Endothelial cell of umbilical vein (primary cell): ENCODE results near the gene TMEM229B. TPM values are rescaled to one million over a fixed set of nuclear protein-coding genes. Genes with fewer than 3 reads are reported as not detected.

Experiments used
- BruUV-seq: library from RNA; stranded (reverse); fragments of 400-500 nt; replicated peaks from 2 replicates; lab custom pipeline; 2021; lab: Mats Ljungman, UMichigan
- CTCF ChIA-PET: fragments of 300-600, 350-600 bp; sonication (Branson Sonifier 250); formaldehyde crosslinking; loops from one replicate; lab custom pipeline; 2021; ENCODE audit warnings: antibody characterized with exemption, inconsistent platforms; lab: Charles Lee
- POLR2A ChIA-PET: fragments of 300-600, 350-600 bp; sonication (Branson Sonifier 250); formaldehyde crosslinking; loops from one replicate; lab custom pipeline; 2021; ENCODE audit warnings: antibody characterized with exemption, inconsistent platforms; lab: Charles Lee
- DNase-seq: peaks from one replicate; pipeline ENCODE4 v3.0.0-alpha.2; 2011; ENCODE audit warnings: low read depth, low spot score
- FAIRE-seq: peaks from 2 replicates; lab custom pipeline; 2011; peaks lifted over from hg19 to GRCh38; lab: Jason Lieb, UNC
- H2AFZ ChIP-seq: 2 replicates; pipeline ENCODE4 v1.6.0; 2012; ENCODE audit warnings: low read depth, low read length, control low read depth, inconsistent platforms
- H3K27ac ChIP-seq: 2 replicates; pipeline ENCODE4 v1.5.1; 2011; ENCODE audit warnings: low read depth, mild to moderate bottlenecking, control low read depth, low read length, moderate library complexity; ENCODE audit not compliant: insufficient read depth
- H3K27me3 ChIP-seq, 2 experiments: 2 replicates each; pipeline versions ENCODE4 v1.6.0 to v1.6.1; 2011; ENCODE audit warnings: low read length in 2 of 2, mixed read lengths in 1 of 2; ENCODE audit not compliant: control insufficient read depth in 2 of 2, insufficient read depth in 2 of 2
- H3K36me3 ChIP-seq, 2 experiments: 2 replicates in 1 of 2; 3 replicates in 1 of 2; pipeline ENCODE4 v1.5.1; 2011; ENCODE audit warnings: low read length in 2 of 2, mild to moderate bottlenecking in 1 of 2, moderate library complexity in 1 of 2; ENCODE audit not compliant: control insufficient read depth in 2 of 2, insufficient read depth in 2 of 2; ENCODE audit errors: extremely low read depth in 1 of 2
- H3K4me1 ChIP-seq: 3 replicates; pipeline ENCODE4 v1.5.1; 2011; ENCODE audit warnings: mild to moderate bottlenecking, low read length; ENCODE audit not compliant: control insufficient read depth, insufficient read depth; ENCODE audit errors: extremely low read depth
- H3K4me2 ChIP-seq: 2 replicates; pipeline ENCODE4 v1.6.1; 2011; ENCODE audit warnings: low read length, control low read depth, mixed read lengths; ENCODE audit not compliant: insufficient read depth
- H3K4me3 ChIP-seq, 3 experiments: fragments of 200-600 bp in 1 of 3; sonication (generic), shearing (Covaris generic) in 1 of 3; replicated peaks in 1 of 3; 2 replicates each; pipeline ENCODE4 v1.5.1; 2011 to 2016; ENCODE audit warnings: control low read depth in 3 of 3, low read length in 3 of 3, mild to moderate bottlenecking in 2 of 3, inconsistent platforms in 1 of 3, low read depth in 1 of 3, moderate library complexity in 1 of 3; ENCODE audit not compliant: insufficient read depth in 1 of 3
- H3K79me2 ChIP-seq: 2 replicates; pipeline ENCODE4 v1.6.0; 2012; ENCODE audit warnings: low read length, inconsistent platforms; ENCODE audit not compliant: control insufficient read depth, insufficient read depth
- H3K9ac ChIP-seq: replicated peaks from 2 replicates; pipeline ENCODE3; 2011; ENCODE audit warnings: low read length, control low read depth; ENCODE audit not compliant: insufficient read depth; ENCODE audit errors: extremely low read depth
- H3K9me1 ChIP-seq: replicated peaks from 3 replicates; pipeline ENCODE4 v1.6.0; 2011; ENCODE audit warnings: mild to moderate bottlenecking, low read length; ENCODE audit not compliant: control insufficient read depth, insufficient read depth; ENCODE audit errors: extremely low read depth
- H3K9me3 ChIP-seq: replicated peaks from 2 replicates; pipeline ENCODE4 v1.5.1; 2012; ENCODE audit warnings: low read length, inconsistent platforms; ENCODE audit not compliant: control insufficient read depth, insufficient read depth
- H4K20me1 ChIP-seq: replicated peaks from 2 replicates; pipeline ENCODE3; 2011; ENCODE audit warnings: mild to moderate bottlenecking, low read length; ENCODE audit not compliant: control insufficient read depth, insufficient read depth; ENCODE audit errors: extremely low read depth
- CTCF ChIP-seq, 2 donors: IDR thresholded peaks; 1 replicate in 1 of 2; 2 replicates in 1 of 2; pipeline ENCODE4 v1.5.1; 2011; ENCODE audit warnings: low read length in 2 of 2, mild to moderate bottlenecking in 2 of 2, moderate library complexity in 2 of 2, control low read depth in 1 of 2, inconsistent platforms in 1 of 2, low read depth in 1 of 2; ENCODE audit not compliant: insufficient read depth in 1 of 2; ENCODE audit errors: extremely low read depth in 1 of 2
- EZH2 ChIP-seq: IDR thresholded peaks from 2 replicates; pipeline ENCODE4 v1.6.1; 2012; ENCODE audit warnings: borderline replicate concordance, low read depth, mild to moderate bottlenecking, moderate library complexity, low read length, inconsistent platforms; ENCODE audit not compliant: severe bottlenecking
- FOS ChIP-seq: IDR thresholded peaks from 2 replicates; pipeline ENCODE4 v1.6.1; 2011; ENCODE audit warnings: mild to moderate bottlenecking, low read length, moderate library complexity, borderline replicate concordance; ENCODE audit not compliant: insufficient read depth
- GATA2 ChIP-seq: IDR thresholded peaks from 2 replicates; pipeline ENCODE4 v1.7.0; 2011; ENCODE audit warnings: low read depth, mild to moderate bottlenecking, moderate library complexity, mixed read lengths, low read length; ENCODE audit not compliant: insufficient read length, insufficient read depth
- JUN ChIP-seq: IDR thresholded peaks from 2 replicates; pipeline ENCODE4 v1.6.1; 2011; ENCODE audit warnings: borderline replicate concordance, low read depth; ENCODE audit not compliant: insufficient read length, insufficient read depth
- MAX ChIP-seq: IDR thresholded peaks from 2 replicates; pipeline ENCODE4 v1.6.1; 2011; ENCODE audit not compliant: insufficient read depth, insufficient read length
- MYC ChIP-seq: IDR thresholded peaks from one replicate; pipeline ENCODE4 v1.6.1; 2011; ENCODE audit warnings: mild to moderate bottlenecking, low read depth, low read length
- POLR2A ChIP-seq: IDR thresholded peaks from 2 replicates; pipeline ENCODE4 v1.6.1; 2012; ENCODE audit warnings: low read depth, mild to moderate bottlenecking, control low read depth, low read length
- POLR2AphosphoS5 ChIP-seq: IDR thresholded peaks from 2 replicates; pipeline ENCODE4 v1.6.1; 2012; ENCODE audit warnings: low read depth, mild to moderate bottlenecking, control low read depth, low read length, moderate library complexity; ENCODE audit not compliant: insufficient read depth
- dilution Hi-C: fragments of 300-500 bp; cut with MboI; formaldehyde crosslinking; loops from one replicate; pipeline ENCODE4 v1.15.0; 2019; ENCODE audit warnings: low sequenced_read_pairs; ENCODE audit not compliant: extremely low pct_ligation_motif_present
- intact Hi-C: fragments of 100-400 bp; cut with micrococcal nuclease; formaldehyde crosslinking; loops from one replicate; pipeline ENCODE4 v1.10.0; 2022
- polyA plus RNA-seq, 4 experiments: library from polyadenylated mRNA; depleted of rRNA in 3 of 4; stranded (reverse) in 3 of 4; unstranded in 1 of 4; fragments of >200 nt; gene quantifications; 2 replicates each; pipeline versions ENCODE4 v1.2.1 to v1.2.3, GENCODE V29; 2011 to 2012; ENCODE audit warnings: missing spikeins in 1 of 4
- total RNA-seq: library from RNA; stranded (reverse); gene quantifications from 2 replicates; pipeline ENCODE4 v1.2.3, GENCODE V29; 2021

Gene TMEM229B
- total and polyA plus RNA-seq, 2 donors (not counting 3 experiments of a cell fraction or from before 2014, with no cell fraction given): 0.03 TPM; not detected in 1

GRCh38 chr14:67435603-67436002 is 52.9 kb downstream of the TMEM229B start:
- Histone ChIP-seq H3K4me2 (no peak overlapping the region), H3K36me3 (no peaks in the 10 kb centered on the region), H3K9me3 (no peaks in the 10 kb centered on the region), H2AFZ (no peak overlapping the region), H3K79me2 (no peaks in the 10 kb centered on the region), H3K27me3 (peaks cover 15 to 19% of the 10 kb centered on the region in 2 experiments), H3K9ac (no peak overlapping the region), H3K27ac (no peak overlapping the region), H4K20me1 (no peaks in the 10 kb centered on the region), H3K4me1 (no peaks in the 10 kb centered on the region), H3K9me1 (no peaks in the 10 kb centered on the region), H3K4me3 (no peak overlapping the region)
- DNase-seq: no peak
- intact Hi-C loops (no loop called here), dilution Hi-C loops (no loop called here)
- no peak for FAIRE-seq
- ChIA-PET CTCF (interaction anchor here (0.7 to 5.6 kb wide), 4 partner anchors 8 to 269 kb away, joined by 3 to 34 read pairs (median 8); no protein-coding TSS in a partner anchor), POLR2A (no interaction called here)
- TF ChIP-seq GATA2 (no peak), POLR2A (no peak), CTCF (IDR thresholded peaks at IDR 0.05; ENCODE audit: extremely low read depth in 1 of 2, insufficient read depth in 1 of 2, low read depth in 1 of 2, low read length in 2 of 2) (no peak), MYC (no peak), MAX (no peak)
- BruUV-seq: no TSS peak

- dilution Hi-C loops: no loop called here
- TF ChIP-seq POLR2A (no peak), CTCF (IDR thresholded peaks at IDR 0.05; ENCODE audit: extremely low read depth in 1 of 2, insufficient read depth in 1 of 2, low read depth in 1 of 2, low read length in 2 of 2) (no peak), FOS (no peak), MYC (no peak), POLR2AphosphoS5 (no peak), GATA2 (no peak), EZH2 (no peak), MAX (no peak), JUN (no peak)
- BruUV-seq: no TSS peak
- Histone ChIP-seq H3K27ac (no peak overlapping the region), H3K4me1 (no peaks in the 10 kb centered on the region), H3K9ac (no peak overlapping the region), H3K27me3 (peaks cover 15 to 19% of the 10 kb centered on the region in 2 experiments), H3K4me3 (no peak overlapping the region), H3K4me2 (no peak overlapping the region), H3K9me3 (no peaks in the 10 kb centered on the region), H2AFZ (no peak overlapping the region), H3K9me1 (no peaks in the 10 kb centered on the region), H3K36me3 (no peaks in the 10 kb centered on the region), H4K20me1 (no peaks in the 10 kb centered on the region), H3K79me2 (no peaks in the 10 kb centered on the region)
- FAIRE-seq (no peak), DNase-seq (no peak)
- ChIA-PET CTCF (interaction anchor here (0.6 to 9.1 kb wide), 5 partner anchors 15 to 273 kb away, joined by 3 to 298 read pairs (median 4); no protein-coding TSS in a partner anchor), POLR2A (no interaction called here)
- intact Hi-C loops: no loop called here
These were observed 56.4 kb downstream of the TMEM229B start for GRCh38 chr14:67432050-67432564.
